OCI-LY7 (cell line): ENCODE data around the gene RAP1GDS1. TPM values are rescaled to one million over a fixed set of nuclear protein-coding genes. Genes with fewer than 3 reads are reported as not detected.

Source experiments
- BruUV-seq: library from RNA; stranded (reverse); fragments of 400-500 nt; replicated peaks from 2 replicates; lab custom pipeline; 2021; lab: Mats Ljungman, UMichigan
- CTCF ChIA-PET: fragments of 300-600 bp; sonication (Branson Sonifier 250); formaldehyde crosslinking; loops from one replicate; lab custom pipeline; 2022; ENCODE audit warnings: antibody characterized with exemption; ENCODE audit not compliant: unreplicated experiment; lab: Charles Lee
- POLR2A ChIA-PET: fragments of 300-600 bp; sonication (Branson Sonifier 250); formaldehyde crosslinking; loops from one replicate; lab custom pipeline; 2022; ENCODE audit warnings: antibody characterized with exemption; lab: Charles Lee
- DNase-seq: peaks from one replicate; pipeline ENCODE4 v3.0.0-alpha.2; 2015; ENCODE audit warnings: low spot score
- H2AFZ ChIP-seq: fragments of 200-600 bp; sonication (generic), shearing (Covaris generic); 2 replicates; pipeline ENCODE4 v1.6.1; 2014; ENCODE audit warnings: mild to moderate bottlenecking, antibody characterized with exemption, low read length, moderate library complexity
- H3K27ac ChIP-seq: fragments of 200-600 bp; sonication (generic); 2 replicates; pipeline ENCODE4 v1.5.1; 2014; ENCODE audit warnings: mixed run types, low read depth, mild to moderate bottlenecking, moderate library complexity, low read length, inconsistent platforms; ENCODE audit not compliant: poor library complexity, severe bottlenecking
- H3K36me3 ChIP-seq: fragments of 200-600 bp; sonication (generic); 2 replicates; pipeline ENCODE4 v1.6.1; 2014; ENCODE audit warnings: mild to moderate bottlenecking, antibody characterized with exemption, low read length, moderate library complexity, mixed read lengths; ENCODE audit not compliant: insufficient read depth
- H3K4me1 ChIP-seq: fragments of 200-600 bp; sonication (generic); 2 replicates; pipeline ENCODE4 v1.5.1; 2014; ENCODE audit warnings: mild to moderate bottlenecking, low read length; ENCODE audit not compliant: insufficient read depth, poor library complexity, severe bottlenecking
- H3K4me2 ChIP-seq: fragments of 200-600 bp; sonication (generic); 2 replicates; pipeline ENCODE4 v1.6.1; 2014; ENCODE audit warnings: mild to moderate bottlenecking, low read length
- H3K4me3 ChIP-seq: fragments of 200-600 bp; sonication (generic); 2 replicates; pipeline ENCODE4 v1.5.1; 2014; ENCODE audit warnings: mild to moderate bottlenecking, low read depth, low read length; ENCODE audit not compliant: poor library complexity, severe bottlenecking
- H3K79me2 ChIP-seq: fragments of 200-600 bp; sonication (generic); 2 replicates; pipeline ENCODE4 v1.6.1; 2016; ENCODE audit warnings: low read depth, mild to moderate bottlenecking, low read length, moderate library complexity, mixed read lengths; ENCODE audit not compliant: insufficient read depth
- H3K9me2 ChIP-seq: fragments of 200-600 bp; sonication (generic); 2 replicates; pipeline ENCODE4 v1.6.1; 2016; ENCODE audit warnings: mild to moderate bottlenecking, low read length, mixed read lengths; ENCODE audit not compliant: insufficient read depth
- H3K9me3 ChIP-seq: fragments of 200-600 bp; sonication (generic); 2 replicates; pipeline ENCODE4 v1.6.1; 2014; ENCODE audit warnings: mild to moderate bottlenecking, mixed run types, low read length, mixed read lengths
- H4K20me1 ChIP-seq: fragments of 200-600 bp; sonication (generic); 2 replicates; pipeline ENCODE4 v1.6.1; 2014; ENCODE audit warnings: mild to moderate bottlenecking, antibody characterized with exemption, low read length, moderate library complexity, mixed read lengths; ENCODE audit not compliant: insufficient read depth
- EZH2phosphoT487 ChIP-seq: fragments of 200-600 bp; sonication (generic); IDR thresholded peaks from 2 replicates; pipeline ENCODE4 v1.6.1; 2018; ENCODE audit warnings: low read depth, borderline replicate concordance, mild to moderate bottlenecking, mixed run types, antibody characterized with exemption, low read length, moderate library complexity, mixed read lengths
- intact Hi-C: fragments of 100-400 bp; cut with micrococcal nuclease; formaldehyde crosslinking; loops from one replicate; pipeline ENCODE4 v1.10.0; 2022; ENCODE audit not compliant: unreplicated experiment
- total RNA-seq, 2 experiments: library from RNA; depleted of rRNA in 1 of 2; stranded (reverse); fragments of >200 nt in 1 of 2; shearing (Covaris generic) in 1 of 2; gene quantifications; 2 replicates each; pipeline ENCODE4 v1.2.3, GENCODE V29; 2014 to 2022
- TF ChIP-seq, protein P1 (sequence below): fragments of 200-600 bp; sonication (generic); conservative IDR thresholded peaks from 2 replicates; pipeline ENCODE4 v1.5.1; 2014; ENCODE audit warnings: mild to moderate bottlenecking, antibody characterized with exemption, low read length, moderate library complexity, mixed read lengths

Gene RAP1GDS1
- total RNA-seq, 2 experiments from 2014 or later = 53.5 to 57.8 TPM

DNA sequence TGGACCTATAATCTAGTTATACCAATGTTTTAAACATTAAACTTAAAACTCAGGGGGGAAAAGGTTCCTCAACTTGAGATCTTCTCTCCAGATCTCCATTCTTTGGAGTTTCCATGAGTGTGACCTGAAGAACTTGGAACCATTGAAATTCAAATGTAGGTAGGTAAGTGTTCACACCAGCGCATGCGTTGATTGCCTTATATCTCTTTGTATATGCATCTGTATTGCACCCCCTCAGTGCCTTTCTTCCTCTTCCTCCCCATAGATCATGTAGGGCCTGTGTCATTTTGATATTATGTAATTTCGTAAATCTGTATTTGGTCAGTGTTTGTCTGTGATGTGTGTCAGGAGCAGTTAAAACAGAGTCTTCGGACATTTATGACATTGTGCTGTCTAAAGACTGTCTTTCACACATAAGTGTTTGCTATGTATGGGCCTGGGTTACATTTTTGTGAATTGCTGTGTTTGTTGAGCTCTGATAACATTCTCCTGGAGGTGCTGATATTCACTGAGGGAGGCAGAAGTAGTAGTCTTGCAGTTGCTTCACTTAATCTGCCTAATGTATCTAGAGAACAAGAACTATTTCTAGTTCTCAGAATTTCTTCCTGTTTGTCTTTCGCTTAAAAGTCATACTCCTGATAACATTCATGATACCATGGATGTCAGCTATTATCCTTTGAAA, 126.3 kb downstream of the RAP1GDS1 start:
- no peaks in the 10 kb centered on the region for H3K9me2 ChIP-seq
- H3K4me1 ChIP-seq = peaks cover 11% of the 10 kb centered on the region
- no peak overlapping the region for H2AFZ ChIP-seq
- no peaks in the 10 kb centered on the region for H4K20me1 ChIP-seq
- CTCF ChIA-PET = no interaction called here
- peaks cover 5% of the 10 kb centered on the region; the same call in 1 of the 2 replicates for H3K36me3 ChIP-seq
- POLR2A ChIA-PET = interaction anchor here (0.6 to 1.2 kb wide), 3 partner anchors 11 to 232 kb away, joined by 3 to 5 read pairs (median 3); no protein-coding TSS in a partner anchor
- no peak overlapping the region for H3K4me2 ChIP-seq
- H3K79me2 ChIP-seq = no peaks in the 10 kb centered on the region
- no peak overlapping the region for H3K4me3 ChIP-seq
- no peak for DNase-seq
- intact Hi-C loops = no loop called here
- no peaks in the 10 kb centered on the region for H3K9me3 ChIP-seq
- no peak overlapping the region for H3K27ac ChIP-seq
- BruUV-seq = no TSS peak
- TF ChIP-seq EZH2phosphoT487 = no peak
- TF ChIP-seq, protein P1, sequence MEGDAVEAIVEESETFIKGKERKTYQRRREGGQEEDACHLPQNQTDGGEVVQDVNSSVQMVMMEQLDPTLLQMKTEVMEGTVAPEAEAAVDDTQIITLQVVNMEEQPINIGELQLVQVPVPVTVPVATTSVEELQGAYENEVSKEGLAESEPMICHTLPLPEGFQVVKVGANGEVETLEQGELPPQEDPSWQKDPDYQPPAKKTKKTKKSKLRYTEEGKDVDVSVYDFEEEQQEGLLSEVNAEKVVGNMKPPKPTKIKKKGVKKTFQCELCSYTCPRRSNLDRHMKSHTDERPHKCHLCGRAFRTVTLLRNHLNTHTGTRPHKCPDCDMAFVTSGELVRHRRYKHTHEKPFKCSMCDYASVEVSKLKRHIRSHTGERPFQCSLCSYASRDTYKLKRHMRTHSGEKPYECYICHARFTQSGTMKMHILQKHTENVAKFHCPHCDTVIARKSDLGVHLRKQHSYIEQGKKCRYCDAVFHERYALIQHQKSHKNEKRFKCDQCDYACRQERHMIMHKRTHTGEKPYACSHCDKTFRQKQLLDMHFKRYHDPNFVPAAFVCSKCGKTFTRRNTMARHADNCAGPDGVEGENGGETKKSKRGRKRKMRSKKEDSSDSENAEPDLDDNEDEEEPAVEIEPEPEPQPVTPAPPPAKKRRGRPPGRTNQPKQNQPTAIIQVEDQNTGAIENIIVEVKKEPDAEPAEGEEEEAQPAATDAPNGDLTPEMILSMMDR = no peak

DNA sequence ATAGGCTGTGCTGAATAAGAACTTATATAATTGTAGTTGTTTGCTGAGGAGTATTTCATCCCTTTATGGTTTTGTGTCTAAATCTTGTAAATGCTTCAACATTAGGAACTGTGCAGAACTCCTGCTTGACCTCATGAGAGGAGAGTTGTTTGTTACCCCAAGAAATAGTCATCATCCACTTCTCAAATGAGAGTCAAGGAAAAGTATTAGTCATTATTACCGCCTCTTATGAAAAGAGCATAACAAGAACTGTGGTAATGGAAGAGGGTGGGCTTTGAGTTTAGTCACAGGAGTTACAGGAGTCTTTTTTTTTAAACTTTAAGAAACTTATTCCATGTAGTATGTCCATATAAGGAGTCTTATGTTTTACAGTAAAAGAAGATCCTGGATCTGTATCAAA, 132.9 kb downstream of the RAP1GDS1 start:
- no peak for DNase-seq
- ChIA-PET CTCF (no interaction called here), POLR2A (interaction anchor here (1.2 kb wide), 1 partner anchor 10 kb away, joined by 5 read pairs; no protein-coding TSS in a partner anchor)
- no TSS peak for BruUV-seq
- Histone ChIP-seq H3K79me2 (no peaks in the 10 kb centered on the region), H3K4me1 (no peaks in the 10 kb centered on the region), H3K9me3 (no peaks in the 10 kb centered on the region), H3K27ac (no peak overlapping the region), H3K9me2 (no peaks in the 10 kb centered on the region), H3K4me3 (no peak overlapping the region), H4K20me1 (no peaks in the 10 kb centered on the region), H3K4me2 (no peak overlapping the region), H3K36me3 (peaks cover 25% of the 10 kb centered on the region; the same call in 1 of the 2 replicates), H2AFZ (no peak overlapping the region)
- intact Hi-C loops = no loop called here
- TF ChIP-seq, protein P1 = no peak
- TF ChIP-seq EZH2phosphoT487 = no peak

DNA sequence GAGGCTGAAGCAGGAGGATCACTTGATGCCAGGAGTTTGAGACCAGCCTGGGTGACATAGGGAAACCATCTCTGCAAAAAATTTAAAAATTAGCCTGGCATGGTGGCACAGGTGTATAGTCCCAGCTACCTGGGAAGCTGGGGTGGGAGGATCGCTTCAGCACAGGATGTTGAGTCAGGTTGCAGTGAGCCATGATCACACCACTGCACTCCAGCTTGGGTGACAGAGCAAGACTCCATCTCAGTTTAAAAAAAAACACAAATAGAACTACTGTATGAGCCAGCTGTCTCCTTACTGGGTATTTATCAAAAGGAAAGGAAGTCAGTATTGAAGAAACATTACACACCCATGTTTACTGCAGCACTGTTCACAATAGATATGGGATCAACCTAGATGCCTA, 138.7 kb downstream of the RAP1GDS1 start:
- Histone ChIP-seq H3K79me2 (no peaks in the 10 kb centered on the region), H2AFZ (no peak overlapping the region), H3K9me2 (no peaks in the 10 kb centered on the region), H4K20me1 (no peaks in the 10 kb centered on the region), H3K27ac (no peak overlapping the region), H3K4me3 (no peak overlapping the region), H3K4me2 (no peak overlapping the region), H3K36me3 (peaks cover 5% of the 10 kb centered on the region; the same call in 1 of the 2 replicates), H3K9me3 (no peaks in the 10 kb centered on the region), H3K4me1 (no peaks in the 10 kb centered on the region)
- no peak for TF ChIP-seq EZH2phosphoT487
- TF ChIP-seq, protein P1 = no peak
- POLR2A ChIA-PET = interaction anchor here (0.6 to 0.7 kb wide), 2 partner anchors 16 to 135 kb away, joined by 3 read pairs; no protein-coding TSS in a partner anchor
- no TSS peak for BruUV-seq
- no peak for DNase-seq
- CTCF ChIA-PET = no interaction called here
- intact Hi-C loops = no loop called here
